ENCODE results near the gene TUBA8. TPM values are rescaled to one million over a fixed set of nuclear protein-coding genes. Genes with fewer than 3 reads are reported as not detected.

TUBA8 gene
- total RNA-seq, 1 experiment from 2014 or later = 1.9 TPM

GRCh38 chr22:18145676-18146388, 35.2 kb downstream of the TUBA8 start:
- Histone ChIP-seq H3K79me2 (ENCODE audit: low read length) (no peaks in the 10 kb centered on the region), H3F3A (ENCODE audit: low read length, unreplicated experiment) (no peaks in the 10 kb centered on the region), H3K9me3 (ENCODE audit: low read length) (no peaks in the 10 kb centered on the region), H3K36me3 (ENCODE audit: low read depth, low read length) (no peaks in the 10 kb centered on the region), H3K4me3 (ENCODE audit: low read length) (no peak overlapping the region), H3K4me1 (ENCODE audit: insufficient read depth, low read length) (no peaks in the 10 kb centered on the region), H3K9me2 (replicated peaks; ENCODE audit: low read length) (no peaks in the 10 kb centered on the region), H3K4me2 (ENCODE audit: low read length) (no peak overlapping the region), H3K9ac (ENCODE audit: low read length) (no peak overlapping the region), H3K27ac (ENCODE audit: low read length) (no peak overlapping the region), H2AFZ (ENCODE audit: low read length) (no peak overlapping the region), H3K27me3 (ENCODE audit: low read length) (no peaks in the 10 kb centered on the region), H4K20me1 (ENCODE audit: low read length) (no peaks in the 10 kb centered on the region)
- TF ChIP-seq, protein P1, sequence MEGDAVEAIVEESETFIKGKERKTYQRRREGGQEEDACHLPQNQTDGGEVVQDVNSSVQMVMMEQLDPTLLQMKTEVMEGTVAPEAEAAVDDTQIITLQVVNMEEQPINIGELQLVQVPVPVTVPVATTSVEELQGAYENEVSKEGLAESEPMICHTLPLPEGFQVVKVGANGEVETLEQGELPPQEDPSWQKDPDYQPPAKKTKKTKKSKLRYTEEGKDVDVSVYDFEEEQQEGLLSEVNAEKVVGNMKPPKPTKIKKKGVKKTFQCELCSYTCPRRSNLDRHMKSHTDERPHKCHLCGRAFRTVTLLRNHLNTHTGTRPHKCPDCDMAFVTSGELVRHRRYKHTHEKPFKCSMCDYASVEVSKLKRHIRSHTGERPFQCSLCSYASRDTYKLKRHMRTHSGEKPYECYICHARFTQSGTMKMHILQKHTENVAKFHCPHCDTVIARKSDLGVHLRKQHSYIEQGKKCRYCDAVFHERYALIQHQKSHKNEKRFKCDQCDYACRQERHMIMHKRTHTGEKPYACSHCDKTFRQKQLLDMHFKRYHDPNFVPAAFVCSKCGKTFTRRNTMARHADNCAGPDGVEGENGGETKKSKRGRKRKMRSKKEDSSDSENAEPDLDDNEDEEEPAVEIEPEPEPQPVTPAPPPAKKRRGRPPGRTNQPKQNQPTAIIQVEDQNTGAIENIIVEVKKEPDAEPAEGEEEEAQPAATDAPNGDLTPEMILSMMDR (conservative IDR thresholded peaks at IDR 0.05; ENCODE audit: low read depth, low read length) = no peak
- TF ChIP-seq EZH2 (IDR thresholded peaks at IDR 0.05; ENCODE audit: low read length, unreplicated experiment) = no peak
- no peak for TF ChIP-seq EZH2phosphoT487 (IDR thresholded peaks at IDR 0.05; ENCODE audit: borderline replicate concordance, low read length)
- CTCF ChIA-PET = no interaction called here
- no TSS peak for BruUV-seq (replicated peaks)
- ATAC-seq (no peak), DNase-seq (no peak)
- intact Hi-C loops (cut with micrococcal nuclease) = no loop called here
- POLR2A ChIA-PET (ENCODE audit: unreplicated experiment) = no interaction called here

DNA sequence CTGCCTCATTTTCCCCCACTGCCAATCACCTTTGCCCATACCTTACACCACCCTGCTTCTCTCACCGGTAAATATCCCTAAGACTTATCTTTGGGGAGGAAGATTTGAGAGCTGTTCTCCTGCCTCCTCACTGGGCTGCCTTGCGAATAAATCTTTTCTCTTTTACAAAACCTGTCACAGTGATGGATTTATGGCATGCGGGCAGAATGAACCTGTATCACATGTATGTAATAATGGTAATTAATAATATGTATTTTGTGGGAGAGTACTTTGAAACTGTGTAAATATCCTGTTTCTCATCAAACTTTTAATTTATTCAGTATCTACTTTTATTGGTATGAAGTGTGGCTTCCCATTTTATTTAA, 35.8 kb downstream of the TUBA8 start:
- H3K36me3 ChIP-seq (ENCODE audit: low read depth, low read length) = no peaks in the 10 kb centered on the region
- H2AFZ ChIP-seq (ENCODE audit: low read length) = no peak overlapping the region
- TF ChIP-seq EZH2 (IDR thresholded peaks at IDR 0.05; ENCODE audit: low read length, unreplicated experiment) (no peak), EZH2phosphoT487 (IDR thresholded peaks at IDR 0.05; ENCODE audit: borderline replicate concordance, low read length) (no peak)
- DNase-seq = no peak
- POLR2A ChIA-PET (ENCODE audit: unreplicated experiment) = no interaction called here
- H3K27ac ChIP-seq (ENCODE audit: low read length) = no peak overlapping the region
- no peak overlapping the region for H3K9ac ChIP-seq (ENCODE audit: low read length)
- no TSS peak for BruUV-seq (replicated peaks)
- CTCF ChIA-PET = no interaction called here
- H3K4me3 ChIP-seq (ENCODE audit: low read length) = no peak overlapping the region
- peaks cover 4% of the 10 kb centered on the region; the same call in 1 of the 2 replicates for H3K4me1 ChIP-seq (ENCODE audit: insufficient read depth, low read length)
- ATAC-seq = no peak
- intact Hi-C loops (cut with micrococcal nuclease) = no loop called here
- H3K4me2 ChIP-seq (ENCODE audit: low read length) = no peak overlapping the region
- no peaks in the 10 kb centered on the region for H3K9me3 ChIP-seq (ENCODE audit: low read length)
- no peaks in the 10 kb centered on the region for H3K27me3 ChIP-seq (ENCODE audit: low read length)
- H4K20me1 ChIP-seq (ENCODE audit: low read length) = no peaks in the 10 kb centered on the region
- no peaks in the 10 kb centered on the region for H3K79me2 ChIP-seq (ENCODE audit: low read length)
- no peaks in the 10 kb centered on the region for H3F3A ChIP-seq (ENCODE audit: low read length, unreplicated experiment)
- H3K9me2 ChIP-seq (replicated peaks; ENCODE audit: low read length) = no peaks in the 10 kb centered on the region

DNA sequence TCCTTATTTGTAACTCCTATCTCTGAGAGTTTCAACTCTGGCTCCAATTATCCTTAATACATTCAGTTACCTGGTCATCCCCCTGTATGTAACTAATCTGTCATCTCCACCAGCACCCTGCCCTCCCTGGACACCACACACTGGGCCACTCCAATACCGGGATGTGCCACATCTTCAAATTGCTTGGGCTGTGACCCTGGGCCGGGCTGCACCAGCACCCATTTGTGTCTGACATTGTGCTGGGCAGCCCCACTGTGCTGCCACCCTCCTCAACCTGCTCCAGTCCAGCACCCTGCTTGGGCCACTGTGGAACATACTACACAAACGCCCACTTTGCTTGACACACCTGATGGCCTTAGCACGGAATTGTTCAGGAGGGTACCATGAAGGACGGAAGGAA, 37.2 kb downstream of the TUBA8 start:
- ChIA-PET CTCF (no interaction called here), POLR2A (ENCODE audit: unreplicated experiment) (no interaction called here)
- intact Hi-C loops (cut with micrococcal nuclease) = no loop called here
- Histone ChIP-seq H3K9me2 (replicated peaks; ENCODE audit: low read length) (no peaks in the 10 kb centered on the region), H3K4me1 (ENCODE audit: insufficient read depth, low read length) (peaks cover 5% of the 10 kb centered on the region; the same call in 1 of the 2 replicates), H3F3A (ENCODE audit: low read length, unreplicated experiment) (no peaks in the 10 kb centered on the region), H3K4me2 (ENCODE audit: low read length) (no peak overlapping the region), H3K27me3 (ENCODE audit: low read length) (no peaks in the 10 kb centered on the region), H2AFZ (ENCODE audit: low read length) (no peak overlapping the region), H4K20me1 (ENCODE audit: low read length) (no peaks in the 10 kb centered on the region), H3K9me3 (ENCODE audit: low read length) (no peaks in the 10 kb centered on the region), H3K27ac (ENCODE audit: low read length) (no peak overlapping the region), H3K9ac (ENCODE audit: low read length) (no peak overlapping the region), H3K4me3 (ENCODE audit: low read length) (no peak overlapping the region), H3K79me2 (ENCODE audit: low read length) (no peaks in the 10 kb centered on the region), H3K36me3 (ENCODE audit: low read depth, low read length) (no peaks in the 10 kb centered on the region)
- TF ChIP-seq EZH2 (IDR thresholded peaks at IDR 0.05; ENCODE audit: low read length, unreplicated experiment) (no peak), EZH2phosphoT487 (IDR thresholded peaks at IDR 0.05; ENCODE audit: borderline replicate concordance, low read length) (no peak)
- TF ChIP-seq, protein P1 (conservative IDR thresholded peaks at IDR 0.05; ENCODE audit: low read depth, low read length) = no peak
- DNase-seq = no peak
- ATAC-seq = no peak
- BruUV-seq (replicated peaks) = no TSS peak
